Iris pigment epithelial cell (primary cell): ENCODE results near the gene NEIL1.
"Not testable (repeated sequence)": the region's sequence is repeated elsewhere in the genome, so short reads cannot be mapped to it uniquely, and the experiment has no call there.

Experiments used
- DNase-seq: peaks from one replicate; pipeline ENCODE4 v3.0.0-alpha.2; 2011; ENCODE audit warnings: low read depth

Gene NEIL1, protein sequence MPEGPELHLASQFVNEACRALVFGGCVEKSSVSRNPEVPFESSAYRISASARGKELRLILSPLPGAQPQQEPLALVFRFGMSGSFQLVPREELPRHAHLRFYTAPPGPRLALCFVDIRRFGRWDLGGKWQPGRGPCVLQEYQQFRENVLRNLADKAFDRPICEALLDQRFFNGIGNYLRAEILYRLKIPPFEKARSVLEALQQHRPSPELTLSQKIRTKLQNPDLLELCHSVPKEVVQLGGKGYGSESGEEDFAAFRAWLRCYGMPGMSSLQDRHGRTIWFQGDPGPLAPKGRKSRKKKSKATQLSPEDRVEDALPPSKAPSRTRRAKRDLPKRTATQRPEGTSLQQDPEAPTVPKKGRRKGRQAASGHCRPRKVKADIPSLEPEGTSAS

GRCh38 chr15:75346796-75347221 lies at the start of gene NEIL1:
NEIL1 (plus strand) TSS chr15:75347039; CDS start chr15:75348906, 1,867 bp downstream.
- no peak for DNase-seq

DNA sequence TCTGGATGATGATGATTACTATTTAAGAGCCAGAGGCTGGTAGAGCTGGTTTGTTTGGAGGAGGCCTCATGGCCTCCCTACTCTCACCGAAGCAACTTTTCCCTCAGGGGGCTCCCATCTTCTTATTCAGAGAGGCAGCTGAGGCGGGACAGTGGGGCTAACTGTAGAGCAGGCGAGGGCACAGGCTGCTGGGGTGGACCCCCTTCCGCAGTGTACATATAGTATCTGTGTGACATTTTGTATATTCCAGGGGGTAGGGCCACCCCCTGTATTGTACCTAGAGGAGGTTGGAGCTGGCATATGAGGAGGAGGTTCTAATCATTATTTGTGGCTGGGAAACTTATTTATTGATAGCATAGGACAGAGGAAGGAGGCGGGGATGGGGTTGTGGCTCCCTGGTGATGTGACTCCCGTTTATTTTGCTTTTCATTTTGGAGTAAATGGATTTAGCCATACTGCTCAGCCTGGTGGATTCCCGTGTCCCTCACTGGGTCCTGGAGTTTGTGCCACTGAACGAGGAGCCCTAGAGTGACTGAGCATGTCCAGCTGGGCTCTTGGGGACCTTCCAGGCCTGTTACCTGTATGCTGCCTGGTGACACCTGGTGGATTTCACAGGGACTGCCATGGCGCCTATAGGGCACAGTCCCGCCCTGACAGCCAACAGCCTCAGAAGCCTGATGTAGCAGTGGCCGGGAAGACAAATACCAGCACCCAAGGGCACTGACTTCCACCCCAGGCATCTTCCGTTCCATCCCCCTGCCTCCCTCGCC lies 48.1 kb upstream of the NEIL1 start:
- not testable (repeated sequence) for DNase-seq

DNA sequence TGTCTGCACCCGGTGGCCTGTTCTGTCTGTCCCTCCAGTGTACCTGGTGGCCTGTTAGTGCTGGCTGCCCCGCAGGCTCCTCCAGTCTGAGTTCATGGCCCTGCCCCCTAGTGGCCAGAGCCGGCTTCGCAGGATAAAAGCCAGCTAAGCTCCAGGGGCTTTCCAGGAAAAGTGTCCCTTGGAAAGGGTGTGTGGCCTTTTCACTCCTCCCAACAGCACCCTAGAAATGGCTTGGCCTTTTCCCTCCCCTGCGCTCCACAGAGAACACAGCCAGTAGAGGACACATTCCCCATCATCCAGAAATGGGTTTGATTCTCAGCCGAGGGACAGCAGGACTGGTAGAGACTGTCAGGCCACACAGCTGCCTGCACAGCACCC lies 47.5 kb upstream of the NEIL1 start:
- not testable (repeated sequence) for DNase-seq

DNA sequence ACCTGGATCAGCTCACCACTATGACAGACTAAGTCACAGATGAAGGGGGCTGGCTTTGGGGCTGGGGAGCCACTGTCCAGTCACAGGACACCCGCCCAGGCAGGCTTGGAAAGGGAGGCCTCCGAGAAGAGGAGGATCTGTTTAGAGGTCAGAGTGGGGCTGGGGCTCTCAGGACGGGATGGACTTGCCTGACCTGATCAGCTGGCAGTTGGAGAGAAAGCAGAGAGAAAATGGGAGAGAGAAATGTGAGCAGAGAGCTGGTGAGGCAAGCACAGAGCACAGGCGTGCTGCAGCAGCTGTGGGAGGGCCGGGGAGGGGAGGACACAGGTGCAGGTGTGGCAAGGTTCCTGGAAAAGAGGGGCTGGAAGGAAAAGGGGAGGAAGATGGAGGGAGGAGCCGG lies 46.8 kb upstream of the NEIL1 start:
- not testable (repeated sequence) for DNase-seq

DNA sequence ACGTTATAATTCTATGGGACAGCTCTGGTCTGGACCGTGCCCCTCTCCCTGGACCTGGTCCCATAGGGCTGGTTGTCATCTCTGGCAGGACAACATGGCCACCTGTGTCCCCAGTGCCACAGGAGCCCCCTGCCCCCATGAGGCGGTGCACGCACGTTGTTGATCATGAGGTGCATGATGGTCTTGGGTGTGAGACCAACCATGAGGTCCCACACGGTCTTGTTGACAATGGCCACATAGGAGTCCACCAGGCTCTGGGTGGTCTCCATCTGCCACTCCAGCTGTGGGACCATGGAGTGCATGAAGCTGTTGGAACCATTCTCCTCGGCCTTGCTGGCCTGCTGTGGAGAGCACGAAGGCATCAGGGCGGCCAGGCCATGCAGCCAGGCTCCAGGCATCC lies 44.5 kb upstream of the NEIL1 start:
- DNase-seq, result no peak

- not testable (repeated sequence) for DNase-seq
Measured at GRCh38 chr15:75302753-75303152, 44.1 kb upstream of the NEIL1 start.

DNA sequence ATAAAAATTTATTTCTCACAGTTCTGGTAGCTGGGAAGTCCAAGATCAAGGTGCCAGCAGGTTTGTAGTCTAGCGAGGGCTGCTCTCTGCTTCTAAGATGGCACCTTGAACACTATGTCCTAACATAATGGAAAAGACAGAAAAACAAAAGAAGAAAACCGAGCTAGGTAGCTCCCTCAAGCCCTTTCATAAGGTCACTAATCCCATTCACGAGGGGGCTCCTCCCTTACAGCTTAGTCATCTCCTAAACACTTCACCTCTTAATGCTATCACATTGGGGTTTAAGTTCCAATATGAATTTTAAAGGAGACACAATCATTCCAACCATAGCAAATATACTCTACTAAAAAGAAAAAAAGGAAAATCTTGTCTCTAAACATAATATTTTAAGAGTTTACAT lies 40.7 kb upstream of the NEIL1 start:
- DNase-seq, result no peak

- DNase-seq, result peak; percentile 16
Measured at GRCh38 chr15:75307778-75308390, 39.0 kb upstream of the NEIL1 start.

- DNase-seq, result peak; percentile 66
Measured at GRCh38 chr15:75309711-75310110, 37.1 kb upstream of the NEIL1 start.

- DNase-seq, result peak; percentile 22
Measured at GRCh38 chr15:75312548-75312947, 34.3 kb upstream of the NEIL1 start.

DNA sequence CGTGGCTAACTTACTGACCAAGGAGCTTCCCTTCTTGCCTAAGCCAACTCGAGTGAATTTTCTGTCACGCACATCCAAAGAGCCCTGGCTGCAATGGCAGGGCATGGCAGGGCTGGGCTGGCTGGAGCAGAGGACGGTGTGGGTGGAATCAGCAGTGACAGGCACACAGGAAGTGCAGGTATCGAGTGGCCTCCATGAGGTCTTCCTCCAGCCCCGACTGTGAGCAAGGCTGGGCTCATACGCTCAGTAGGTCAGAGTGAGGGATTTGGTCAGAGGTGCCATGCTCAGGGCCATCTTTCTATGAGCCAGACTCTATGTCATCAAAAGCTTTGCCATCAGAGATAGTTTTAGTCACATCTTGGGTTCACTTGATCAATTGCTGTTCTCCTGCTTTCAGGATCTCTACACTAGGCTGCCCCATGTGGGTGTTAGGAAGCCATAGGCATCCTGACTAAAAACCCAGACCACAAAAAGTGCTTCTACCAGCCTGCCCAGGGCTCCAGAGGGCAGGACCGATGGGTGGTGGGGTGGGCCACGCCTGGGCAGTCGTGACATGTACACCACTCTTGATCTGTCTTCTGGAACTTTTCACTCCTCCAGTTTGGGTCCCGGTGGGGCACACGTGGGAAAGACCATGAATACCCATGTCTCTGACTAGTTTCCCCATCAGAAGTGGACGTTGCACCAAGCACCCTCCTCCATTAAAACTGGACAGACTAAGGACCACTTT lies 33.6 kb upstream of the NEIL1 start:
- no peak for DNase-seq

DNA sequence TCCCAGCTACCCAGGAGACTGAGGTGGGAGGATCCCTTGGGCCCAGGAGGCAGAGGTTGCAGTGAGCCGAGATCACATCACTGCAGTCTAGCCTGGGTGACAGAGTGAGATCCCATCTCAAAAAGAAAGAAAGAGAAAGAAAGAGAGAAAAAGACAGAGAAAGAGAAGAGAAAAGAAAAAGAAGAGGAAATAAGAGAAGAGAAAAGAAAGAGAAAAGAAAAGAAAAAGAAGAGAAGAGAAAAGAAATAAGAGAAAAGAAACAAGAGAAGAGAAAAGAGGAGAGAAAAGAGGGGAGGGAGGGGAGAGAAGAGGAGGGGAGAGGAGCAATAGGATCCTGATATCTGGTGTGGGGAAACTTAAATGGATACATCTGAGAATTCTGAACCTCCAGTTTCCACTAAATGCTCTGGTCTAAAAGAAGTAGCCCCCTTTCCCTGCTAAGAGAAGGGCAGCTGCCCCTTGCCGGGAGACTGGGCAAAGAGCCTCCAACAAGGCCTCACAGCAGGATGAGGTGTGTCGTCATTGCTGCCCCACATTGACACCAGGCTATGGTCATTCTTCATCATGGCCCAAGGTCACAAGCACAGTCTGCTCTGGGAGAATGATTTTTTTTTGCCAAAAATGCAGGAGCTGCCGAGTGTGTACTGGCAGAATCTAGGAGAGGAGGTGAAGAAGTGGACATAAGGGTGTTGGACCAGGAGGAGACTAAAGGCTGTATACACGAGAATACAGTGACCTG lies 32.1 kb upstream of the NEIL1 start:
- DNase-seq, result no peak

DNA sequence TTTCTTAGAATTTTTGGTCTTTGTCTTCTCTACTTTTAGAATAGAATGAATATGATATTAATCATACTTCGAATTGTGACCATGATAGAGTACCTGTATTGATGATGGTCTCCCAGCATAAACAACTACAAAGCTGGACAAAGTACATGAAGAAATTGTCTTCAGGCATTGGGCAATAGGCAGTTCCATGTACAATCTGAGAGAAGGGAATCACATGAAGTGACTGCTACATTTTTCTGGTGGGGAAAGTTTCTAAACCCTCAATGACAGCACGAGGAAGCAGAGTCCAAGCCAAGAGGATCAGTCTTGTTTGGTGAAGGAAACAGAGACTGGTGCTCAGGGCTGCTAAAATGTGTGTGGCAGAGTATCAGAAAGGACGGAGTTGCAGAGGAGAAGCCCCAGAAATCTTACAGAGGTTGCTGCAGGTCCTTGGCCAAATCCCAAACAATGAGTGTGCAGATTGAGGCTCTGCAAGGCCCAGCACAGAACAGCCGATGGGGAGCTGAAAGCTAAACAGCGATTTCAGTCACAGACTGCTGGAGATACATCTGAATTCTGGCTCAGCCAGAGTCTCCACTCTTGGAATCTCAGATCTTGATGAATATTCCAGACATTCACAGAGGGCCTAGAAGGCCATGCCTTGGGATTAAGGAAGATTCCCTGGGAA lies 27.5 kb upstream of the NEIL1 start:
- peak; percentile 28 for DNase-seq

GRCh38 chr15:75321711-75322110 lies 25.1 kb upstream of the NEIL1 start:
- no peak for DNase-seq

GRCh38 chr15:75325922-75326321 lies 20.9 kb upstream of the NEIL1 start:
- DNase-seq, result no peak

GRCh38 chr15:75327005-75327404 lies 19.8 kb upstream of the NEIL1 start:
- no peak for DNase-seq

DNA sequence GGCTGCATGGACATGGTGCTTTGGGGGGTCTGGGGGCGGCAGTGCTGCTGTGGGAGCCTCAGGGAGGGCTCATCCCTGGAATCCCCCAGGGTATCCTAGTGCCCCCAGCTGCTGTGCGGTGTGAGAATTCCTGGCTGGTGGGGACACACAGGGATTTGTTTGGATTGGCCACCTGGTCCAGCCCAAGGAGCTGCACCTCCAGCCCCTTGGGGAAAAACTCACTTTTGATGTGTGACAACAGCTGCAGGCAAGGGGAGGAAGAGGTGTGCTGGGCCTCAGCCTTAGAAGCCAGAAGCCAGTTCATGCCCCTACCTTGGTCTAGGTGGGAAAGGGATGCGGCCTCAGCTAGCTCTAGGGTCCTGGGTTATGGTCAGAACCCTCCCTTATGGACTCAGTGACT lies 19.3 kb upstream of the NEIL1 start:
- no peak for DNase-seq

DNA sequence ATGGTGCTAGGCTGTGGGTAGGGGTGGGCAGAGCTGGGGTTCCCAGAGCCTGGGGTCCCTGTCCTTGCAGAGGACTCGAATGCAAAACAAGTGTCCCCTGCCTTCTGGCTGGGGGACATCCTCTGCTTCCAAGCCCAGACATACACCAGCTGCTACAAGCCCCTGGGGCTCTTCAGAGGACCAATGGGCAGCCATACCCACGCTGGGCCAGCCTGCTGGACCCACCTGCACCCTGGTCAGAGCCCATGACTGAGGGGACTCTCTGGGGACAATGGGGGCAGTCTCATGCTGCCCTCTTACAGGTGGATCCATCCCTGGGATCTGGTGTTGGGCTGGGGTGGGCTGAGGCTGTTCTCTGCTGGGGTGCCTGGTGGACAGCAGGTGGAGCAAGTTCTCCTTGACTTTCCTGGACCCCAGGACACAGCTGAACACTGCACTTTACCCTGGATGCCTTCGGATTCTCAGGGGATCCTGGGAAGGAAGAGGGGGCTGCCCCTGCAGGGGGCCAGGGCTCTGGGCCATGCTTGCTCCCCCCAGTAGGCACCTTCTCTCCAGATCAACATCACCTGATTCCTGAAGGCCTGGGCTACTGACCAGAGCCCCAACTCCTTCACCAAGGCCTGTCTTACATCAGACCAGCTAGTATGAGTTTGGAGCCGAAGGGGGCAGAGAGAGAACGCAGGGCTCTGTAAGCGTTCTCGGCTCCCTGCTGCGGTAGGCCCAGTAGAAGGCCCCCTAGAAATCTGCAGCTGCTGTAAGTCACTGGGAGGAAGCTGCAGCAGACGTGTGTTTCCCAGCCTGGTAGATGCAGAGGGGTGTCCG lies 18.1 kb upstream of the NEIL1 start:
- DNase-seq, result no peak

DNA sequence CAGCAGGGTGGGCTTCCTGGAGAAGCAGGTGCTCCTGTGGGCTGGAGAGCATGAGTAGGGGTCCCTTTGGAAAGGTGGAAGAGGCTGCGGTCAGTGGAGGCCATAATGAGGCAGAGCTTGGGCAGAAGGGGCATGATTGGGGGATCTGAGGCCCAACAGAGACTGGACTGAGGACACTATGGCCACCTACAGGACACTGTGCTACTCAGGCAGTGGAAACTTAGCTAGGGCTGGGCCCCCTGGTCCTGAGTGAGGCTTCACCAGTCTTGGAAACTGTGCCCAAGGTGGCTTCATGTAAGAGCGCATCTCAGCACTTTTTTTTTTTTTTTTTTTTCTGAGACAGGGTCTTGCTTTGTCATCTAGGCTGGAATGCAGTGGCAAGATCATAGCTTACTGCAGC lies 17.3 kb upstream of the NEIL1 start:
- no peak for DNase-seq

DNA sequence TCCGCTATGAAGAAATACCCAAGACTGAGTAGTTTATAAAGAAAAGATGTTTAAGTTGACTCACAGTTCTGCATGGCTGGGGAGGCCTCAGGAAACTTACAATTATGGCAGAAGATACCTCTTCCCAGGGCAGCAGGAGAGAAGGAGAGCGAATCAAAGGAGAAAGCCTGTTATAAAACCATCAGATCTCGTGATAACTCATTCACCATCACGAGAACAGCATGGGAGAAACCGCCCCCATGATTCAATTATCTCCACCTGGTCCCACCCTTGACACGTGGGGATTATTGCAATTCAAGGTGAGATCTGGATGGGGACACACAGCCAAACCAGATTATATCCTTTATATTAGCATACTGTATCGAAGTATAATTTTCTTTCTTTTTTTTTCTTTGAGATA lies 14.7 kb upstream of the NEIL1 start:
- not testable (repeated sequence) for DNase-seq
